Measurements from ENCODE around the gene EXOC4.

DNA sequence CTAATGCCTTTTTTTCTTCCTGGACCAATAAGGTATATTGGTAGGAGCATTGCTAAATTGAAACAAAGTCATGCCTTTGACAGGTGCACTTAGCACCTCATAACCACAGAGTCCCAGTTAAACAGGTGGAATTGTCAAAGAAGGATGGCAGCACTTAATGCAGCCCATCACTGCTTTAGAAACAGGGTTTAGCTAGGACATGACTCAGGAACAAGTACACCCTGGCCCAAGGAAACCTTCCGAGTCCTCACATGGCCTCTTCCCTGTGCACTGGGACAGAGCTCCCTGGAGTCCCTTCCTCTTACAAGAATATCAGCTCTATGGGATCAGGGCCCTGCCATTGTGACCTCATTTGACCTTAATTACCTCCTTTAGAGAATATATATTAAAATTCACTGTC is 382.7 kb downstream of the EXOC4 start:
- no peak for TF ChIP-seq POLR2A (IDR thresholded peaks at IDR 0.05; ENCODE audit: low read depth)
- TF ChIP-seq POLR2AphosphoS5 (IDR thresholded peaks at IDR 0.05) = no peak
